Measurements from ENCODE around the gene SRPK3.

GRCh38 chrX:153786669-153787068 is 5.8 kb downstream of the SRPK3 start:
- TF ChIP-seq, protein P1, sequence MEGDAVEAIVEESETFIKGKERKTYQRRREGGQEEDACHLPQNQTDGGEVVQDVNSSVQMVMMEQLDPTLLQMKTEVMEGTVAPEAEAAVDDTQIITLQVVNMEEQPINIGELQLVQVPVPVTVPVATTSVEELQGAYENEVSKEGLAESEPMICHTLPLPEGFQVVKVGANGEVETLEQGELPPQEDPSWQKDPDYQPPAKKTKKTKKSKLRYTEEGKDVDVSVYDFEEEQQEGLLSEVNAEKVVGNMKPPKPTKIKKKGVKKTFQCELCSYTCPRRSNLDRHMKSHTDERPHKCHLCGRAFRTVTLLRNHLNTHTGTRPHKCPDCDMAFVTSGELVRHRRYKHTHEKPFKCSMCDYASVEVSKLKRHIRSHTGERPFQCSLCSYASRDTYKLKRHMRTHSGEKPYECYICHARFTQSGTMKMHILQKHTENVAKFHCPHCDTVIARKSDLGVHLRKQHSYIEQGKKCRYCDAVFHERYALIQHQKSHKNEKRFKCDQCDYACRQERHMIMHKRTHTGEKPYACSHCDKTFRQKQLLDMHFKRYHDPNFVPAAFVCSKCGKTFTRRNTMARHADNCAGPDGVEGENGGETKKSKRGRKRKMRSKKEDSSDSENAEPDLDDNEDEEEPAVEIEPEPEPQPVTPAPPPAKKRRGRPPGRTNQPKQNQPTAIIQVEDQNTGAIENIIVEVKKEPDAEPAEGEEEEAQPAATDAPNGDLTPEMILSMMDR (IDR thresholded peaks at IDR 0.05) = no peak
- no peak for TF ChIP-seq REST (IDR thresholded peaks at IDR 0.05; ENCODE audit: insufficient read depth in 1 of 2, low read depth in 2 of 2, low read length in 1 of 2)
- TF ChIP-seq POLR2AphosphoS5 (IDR thresholded peaks at IDR 0.05; ENCODE audit: low read depth, low read length) = no peak

Data from Panc1 (cell line).